Tibial artery (tissue), 4 donors: ENCODE data around the gene GPRC5D.

Experiments
- DNase-seq, 2 donors: peaks; one replicate each; pipeline ENCODE4 v3.0.0-alpha.2; 2019
- H3K27ac ChIP-seq, 2 donors: fragments of 200-600 bp; sonication (generic) in 1 of 2; 1 replicate in 1 of 2; 2 replicates in 1 of 2; pipeline ENCODE4 v1.5.1; 2018 to 2019; ENCODE audit warnings: mild to moderate bottlenecking in 1 of 2
- H3K27me3 ChIP-seq, 2 donors: fragments of 200-600 bp; sonication (generic) in 1 of 2; one replicate each; pipeline versions ENCODE4 v1.5.1 to v1.6.0; 2016 to 2019
- H3K36me3 ChIP-seq, 3 donors: fragments of 200-600 bp; sonication (generic) in 2 of 3; one replicate each; pipeline ENCODE4 v1.5.1; 2016 to 2019; ENCODE audit warnings: mild to moderate bottlenecking in 2 of 3
- H3K4me1 ChIP-seq, 4 donors: fragments of 200-600 bp; sonication (generic) in 2 of 4; 1 replicate in 3 of 4; 2 replicates in 1 of 4; pipeline ENCODE4 v1.5.1; 2016 to 2019
- H3K4me3 ChIP-seq, 2 donors: fragments of 200-600 bp; sonication (generic) in 1 of 2; 1 replicate in 1 of 2; 2 replicates in 1 of 2; pipeline ENCODE4 v1.5.1; 2018 to 2019; ENCODE audit warnings: mild to moderate bottlenecking in 2 of 2
- H3K9me3 ChIP-seq, 3 donors: fragments of 200-600 bp; sonication (generic) in 1 of 3; one replicate each; pipeline ENCODE4 v1.5.1; 2016 to 2019
- intact Hi-C: fragments of 100-400 bp; cut with DNase I; formaldehyde crosslinking; loops from one replicate; pipeline ENCODE4 v1.15.0; 2023; ENCODE audit warnings: low total_unique reads
- TF ChIP-seq, protein P1 (sequence below), 2 experiments: fragments of 200-600 bp in 1 of 2; fragments of 450-650 bp in 1 of 2; IDR thresholded peaks; one replicate each; pipeline ENCODE4 v1.5.1; 2017 to 2019; ENCODE audit warnings: antibody characterized with exemption in 2 of 2, mild to moderate bottlenecking in 1 of 2, moderate library complexity in 1 of 2

Gene GPRC5D

DNA sequence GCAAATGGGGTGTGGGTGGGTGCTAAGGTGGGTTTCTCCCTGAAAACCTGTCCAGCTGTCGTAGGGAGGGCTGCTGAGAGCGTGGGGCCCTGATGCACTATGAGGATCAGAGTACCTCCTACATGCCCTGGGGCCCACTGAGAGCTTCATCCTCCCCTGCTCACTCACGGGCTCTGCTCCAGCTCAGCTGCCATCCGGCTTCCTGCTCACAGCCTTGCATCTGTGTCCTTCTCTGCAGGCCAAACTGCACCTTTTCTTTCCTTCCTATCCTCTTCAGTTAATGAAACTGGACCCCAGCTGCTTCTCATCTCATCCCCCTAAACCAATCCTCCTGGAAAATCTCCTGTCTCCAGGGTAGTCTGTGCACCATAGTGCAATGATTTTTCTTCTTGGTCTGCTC lies 22.2 kb upstream of the GPRC5D start:
- H3K27me3 ChIP-seq = no peaks in the 10 kb centered on the region
- no peak overlapping the region for H3K4me3 ChIP-seq
- peaks cover 38 to 49% (median 40%) of the 10 kb centered on the region in 3 donors for H3K36me3 ChIP-seq
- peaks cover 0 to 23% (median 11%) of the 10 kb centered on the region in 4 donors for H3K4me1 ChIP-seq
- no peak for DNase-seq
- TF ChIP-seq, protein P1, sequence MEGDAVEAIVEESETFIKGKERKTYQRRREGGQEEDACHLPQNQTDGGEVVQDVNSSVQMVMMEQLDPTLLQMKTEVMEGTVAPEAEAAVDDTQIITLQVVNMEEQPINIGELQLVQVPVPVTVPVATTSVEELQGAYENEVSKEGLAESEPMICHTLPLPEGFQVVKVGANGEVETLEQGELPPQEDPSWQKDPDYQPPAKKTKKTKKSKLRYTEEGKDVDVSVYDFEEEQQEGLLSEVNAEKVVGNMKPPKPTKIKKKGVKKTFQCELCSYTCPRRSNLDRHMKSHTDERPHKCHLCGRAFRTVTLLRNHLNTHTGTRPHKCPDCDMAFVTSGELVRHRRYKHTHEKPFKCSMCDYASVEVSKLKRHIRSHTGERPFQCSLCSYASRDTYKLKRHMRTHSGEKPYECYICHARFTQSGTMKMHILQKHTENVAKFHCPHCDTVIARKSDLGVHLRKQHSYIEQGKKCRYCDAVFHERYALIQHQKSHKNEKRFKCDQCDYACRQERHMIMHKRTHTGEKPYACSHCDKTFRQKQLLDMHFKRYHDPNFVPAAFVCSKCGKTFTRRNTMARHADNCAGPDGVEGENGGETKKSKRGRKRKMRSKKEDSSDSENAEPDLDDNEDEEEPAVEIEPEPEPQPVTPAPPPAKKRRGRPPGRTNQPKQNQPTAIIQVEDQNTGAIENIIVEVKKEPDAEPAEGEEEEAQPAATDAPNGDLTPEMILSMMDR (IDR thresholded peaks at IDR 0.05) = no peak
- peak overlapping the region in 1 of 2 donors; percentile 23 for H3K27ac ChIP-seq
- intact Hi-C loops = no loop called here
- peaks cover 0 to 4% (median 0%) of the 10 kb centered on the region in 3 donors for H3K9me3 ChIP-seq

DNA sequence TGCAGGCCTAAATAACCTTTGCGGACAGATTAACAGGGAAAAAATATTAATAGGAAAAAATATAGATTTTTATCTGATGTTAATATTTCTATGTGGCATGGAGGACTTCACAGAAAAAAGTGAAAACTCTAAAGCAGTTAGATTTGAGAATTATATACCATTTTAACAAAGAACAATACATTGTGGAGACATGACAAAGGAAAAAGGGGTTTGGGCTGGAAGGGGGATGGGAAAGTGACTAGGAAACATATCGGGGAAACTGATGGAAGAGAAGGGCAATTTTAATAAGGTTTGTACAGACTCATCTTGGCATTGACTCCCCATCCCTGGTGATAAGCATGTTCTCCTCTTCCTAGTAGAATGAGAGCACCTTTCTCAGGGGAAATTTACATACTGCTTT lies 21.0 kb upstream of the GPRC5D start:
- Histone ChIP-seq H3K36me3 (peaks cover 38 to 51% (median 49%) of the 10 kb centered on the region in 3 donors), H3K9me3 (peaks cover 0 to 4% (median 0%) of the 10 kb centered on the region in 3 donors)
- TF ChIP-seq, protein P1 (IDR thresholded peaks at IDR 0.05) = no peak

DNA sequence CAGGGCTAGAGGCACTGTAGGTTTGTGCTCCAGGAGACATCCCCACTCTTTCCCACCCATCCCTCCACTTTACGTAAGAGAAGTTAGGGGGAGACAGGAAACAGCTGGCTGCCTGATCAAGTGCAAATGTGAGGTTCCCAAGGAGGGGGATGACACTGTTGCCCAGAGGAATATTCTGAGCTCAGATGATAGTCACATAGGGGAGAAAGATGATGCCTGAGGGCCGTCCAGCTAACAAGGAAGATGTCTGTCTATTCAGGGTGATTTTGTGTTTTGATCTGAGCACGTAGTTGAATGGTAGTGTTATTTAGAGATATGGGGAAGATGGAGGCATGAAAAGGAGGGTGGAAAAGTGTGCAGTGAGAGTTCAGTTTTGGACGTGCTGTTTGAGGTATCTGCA lies 13.9 kb upstream of the GPRC5D start:
- Histone ChIP-seq H3K4me3 (no peak overlapping the region), H3K27me3 (no peaks in the 10 kb centered on the region), H3K27ac (no peak overlapping the region), H3K36me3 (peaks cover 7 to 20% (median 17%) of the 10 kb centered on the region in 3 donors), H3K9me3 (no peaks in the 10 kb centered on the region), H3K4me1 (no peaks in the 10 kb centered on the region)
- DNase-seq = no peak
- TF ChIP-seq, protein P1 (IDR thresholded peaks at IDR 0.05) = no peak
- intact Hi-C loops = no loop called here

More for the DNA sequence above, 21.0 kb upstream of the GPRC5D start:
- Histone ChIP-seq H3K27me3 (no peaks in the 10 kb centered on the region), H3K27ac (no peak overlapping the region), H3K4me1 (peaks cover 0 to 23% (median 11%) of the 10 kb centered on the region in 4 donors), H3K4me3 (no peak overlapping the region)
- DNase-seq = no peak
- intact Hi-C loops = no loop called here

DNA sequence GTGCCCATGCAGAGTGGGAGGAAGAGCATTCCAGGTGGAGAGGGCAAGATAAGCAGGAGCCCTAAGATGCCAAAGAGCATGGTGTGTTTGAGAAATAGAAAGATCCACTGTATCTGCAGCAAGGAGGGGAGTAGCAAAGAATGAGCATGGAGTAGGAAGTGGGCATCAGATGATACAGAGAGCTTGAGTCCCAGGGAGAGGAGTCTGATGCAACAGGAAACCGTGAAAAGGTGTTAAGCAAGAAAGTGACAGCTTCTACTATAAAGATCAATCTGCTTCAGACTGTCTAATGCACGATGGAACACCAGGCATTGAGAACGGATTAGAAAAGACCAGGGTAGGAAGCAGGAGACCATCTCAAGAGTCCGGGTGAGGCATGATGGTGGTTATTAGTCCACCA lies 12.3 kb upstream of the GPRC5D start:
- intact Hi-C loops = no loop called here

GRCh38 chr12:12960639-12961209 lies 8.8 kb upstream of the GPRC5D start:
- Histone ChIP-seq H3K4me1 (no peaks in the 10 kb centered on the region), H3K27me3 (no peaks in the 10 kb centered on the region), H3K36me3 (peaks cover 0 to 4% (median 0%) of the 10 kb centered on the region in 3 donors), H3K4me3 (no peak overlapping the region), H3K27ac (no peak overlapping the region), H3K9me3 (no peaks in the 10 kb centered on the region)
- no peak for DNase-seq
- intact Hi-C loops = no loop called here
- TF ChIP-seq, protein P1 (IDR thresholded peaks at IDR 0.05) = no peak

More for the DNA sequence above, 12.3 kb upstream of the GPRC5D start:
- H3K4me3 ChIP-seq = no peak overlapping the region
- peaks cover 0 to 20% (median 4%) of the 10 kb centered on the region in 3 donors for H3K36me3 ChIP-seq
- H3K27ac ChIP-seq = no peak overlapping the region
- TF ChIP-seq, protein P1 (IDR thresholded peaks at IDR 0.05) = no peak
- H3K27me3 ChIP-seq = no peaks in the 10 kb centered on the region
- no peaks in the 10 kb centered on the region for H3K9me3 ChIP-seq
- no peaks in the 10 kb centered on the region for H3K4me1 ChIP-seq
- DNase-seq = no peak
